HG03064 (cell line): ENCODE data around the gene UGP2.
"Not testable (repeated sequence)": the region's sequence is repeated elsewhere in the genome, so short reads cannot be mapped to it uniquely, and the experiment has no call there.

Source experiments
- ATAC-seq: cut with Tn5 transposase; IDR thresholded peaks from one replicate; pipeline ENCODE4 v1.9.1; 2021; ENCODE audit warnings: low read depth; ENCODE audit not compliant: unreplicated experiment

The UGP2 gene

GRCh38 chr2:63888490-63889402 lies 47.0 kb downstream of the UGP2 start:
- ATAC-seq, result no peak

- ATAC-seq, result no peak
These were observed 49.0 kb downstream of the UGP2 start for GRCh38 chr2:63890678-63891077.

- no peak for ATAC-seq
These were observed 49.9 kb downstream of the UGP2 start for GRCh38 chr2:63891488-63892030.

GRCh38 chr2:63893163-63893562 lies 51.5 kb downstream of the UGP2 start:
- ATAC-seq, result no peak

GRCh38 chr2:63894167-63894566 lies 52.5 kb downstream of the UGP2 start:
- ATAC-seq, result no peak

- no peak for ATAC-seq
These were observed 57.1 kb downstream of the UGP2 start for GRCh38 chr2:63898839-63899238.

GRCh38 chr2:63899639-63900038 lies 57.9 kb downstream of the UGP2 start:
- no peak for ATAC-seq

GRCh38 chr2:63902149-63902548 lies 60.5 kb downstream of the UGP2 start:
- ATAC-seq, result no peak

GRCh38 chr2:63903003-63903402 lies 61.3 kb downstream of the UGP2 start:
- ATAC-seq, result no peak

GRCh38 chr2:63914311-63914710 lies 72.6 kb downstream of the UGP2 start:
- ATAC-seq, result no peak

- ATAC-seq, result no peak
These were observed 85.1 kb downstream of the UGP2 start for GRCh38 chr2:63926815-63927214.

- ATAC-seq, result not testable (repeated sequence)
These were observed 90.4 kb downstream of the UGP2 start for GRCh38 chr2:63932104-63932503.
